SK-N-SH (cell line): ENCODE results near the gene OPCML. TPM values are rescaled to one million over a fixed set of nuclear protein-coding genes. Genes with fewer than 3 reads are reported as not detected.

ENCODE experiments used
- CTCF ChIA-PET: fragments of 300-600, 350-600 bp; formaldehyde crosslinking; extraction: SDS; loops from one replicate; lab custom pipeline; 2021; lab: Yijun Ruan, JAX
- POLR2A ChIA-PET: fragments of 350-600 bp; sonication (Branson Sonifier 250); formaldehyde crosslinking; extraction: SDS; loops from one replicate; lab custom pipeline; 2020; ENCODE audit warnings: antibody characterized with exemption, inconsistent platforms; lab: Yijun Ruan, JAX
- DNase-seq: peaks from one replicate; pipeline ENCODE4 v3.0.0; 2012
- H2AFZ ChIP-seq: fragments of 200-600 bp; sonication (generic); 2 replicates; pipeline ENCODE4 v1.8.1; 2016; ENCODE audit warnings: antibody characterized with exemption, mild to moderate bottlenecking, low read depth
- H3F3A ChIP-seq: fragments of 200-600 bp; sonication (generic); replicated peaks from 2 replicates; pipeline ENCODE3; 2016; ENCODE audit warnings: antibody characterized with exemption, mild to moderate bottlenecking; ENCODE audit not compliant: insufficient read depth
- H3K27ac ChIP-seq, 2 experiments: fragments of 200-500 bp in 1 of 2; fragments of 200-600 bp in 1 of 2; sonication (Bioruptor generic) in 1 of 2; sonication (generic), shearing (Covaris generic) in 1 of 2; 2 replicates each; pipeline versions ENCODE4 v1.5.1 to v1.6.1; 2014 to 2016; ENCODE audit warnings: low read depth in 2 of 2, inconsistent platforms in 1 of 2, low read length in 1 of 2, mild to moderate bottlenecking in 1 of 2, mixed read lengths in 1 of 2
- H3K27me3 ChIP-seq: fragments of 200-600 bp; sonication (generic), shearing (Covaris generic); 2 replicates; pipeline ENCODE4 v1.6.1; 2016; ENCODE audit warnings: mixed run types; ENCODE audit not compliant: insufficient read depth
- H3K36me3 ChIP-seq, 2 experiments: fragments of 200-500 bp in 1 of 2; fragments of 200-600 bp in 1 of 2; sonication (Bioruptor generic) in 1 of 2; sonication (generic) in 1 of 2; replicated peaks in 1 of 2; 2 replicates each; pipeline versions ENCODE3 to v1.5.1; 2014 to 2016; ENCODE audit warnings: low read length in 1 of 2, mild to moderate bottlenecking in 1 of 2; ENCODE audit not compliant: insufficient read depth in 2 of 2, control insufficient read depth in 1 of 2
- H3K4me1 ChIP-seq, 2 experiments: fragments of 200-500 bp in 1 of 2; fragments of 200-600 bp in 1 of 2; sonication (Bioruptor generic) in 1 of 2; sonication (generic), shearing (Covaris generic) in 1 of 2; 2 replicates each; pipeline versions ENCODE4 v1.5.1 to v1.6.1; 2014 to 2016; ENCODE audit warnings: low read depth in 1 of 2, low read length in 1 of 2, mixed run types in 1 of 2; ENCODE audit not compliant: insufficient read depth in 2 of 2, control insufficient read depth in 1 of 2
- H3K4me2 ChIP-seq: fragments of 200-600 bp; sonication (generic), shearing (Covaris generic); 2 replicates; pipeline ENCODE4 v1.6.1; 2017; ENCODE audit warnings: mixed run types
- H3K4me3 ChIP-seq, 2 experiments: fragments of 200-500 bp in 1 of 2; fragments of 200-600 bp in 1 of 2; sonication (Bioruptor generic) in 1 of 2; sonication (generic), shearing (Covaris generic) in 1 of 2; 2 replicates each; pipeline versions ENCODE4 v1.5.1 to v1.8.1; 2014 to 2016; ENCODE audit warnings: low read depth in 2 of 2, inconsistent platforms in 1 of 2, low read length in 1 of 2, mild to moderate bottlenecking in 1 of 2, mixed read lengths in 1 of 2, moderate library complexity in 1 of 2
- H3K79me2 ChIP-seq: fragments of 200-600 bp; sonication (generic); 2 replicates; pipeline ENCODE4 v1.8.1; 2017; ENCODE audit warnings: mild to moderate bottlenecking; ENCODE audit not compliant: insufficient read depth
- H3K9ac ChIP-seq: fragments of 200-600 bp; sonication (generic); 2 replicates; pipeline ENCODE4 v1.6.1; 2017; ENCODE audit warnings: mixed run types
- H3K9me2 ChIP-seq: fragments of 200-600 bp; sonication (generic); 2 replicates; pipeline ENCODE4 v1.6.1; 2017; ENCODE audit warnings: mixed run types
- H3K9me3 ChIP-seq: fragments of 200-600 bp; sonication (generic); 2 replicates; pipeline ENCODE4 v1.6.1; 2017; ENCODE audit warnings: mixed run types, mild to moderate bottlenecking, moderate library complexity
- H4K20me1 ChIP-seq: fragments of 200-600 bp; sonication (generic); 2 replicates; pipeline ENCODE4 v1.6.1; 2017; ENCODE audit warnings: mild to moderate bottlenecking, mixed run types; ENCODE audit not compliant: insufficient read depth
- CHD2 ChIP-seq: fragments of 150-350 bp; IDR thresholded peaks from 2 replicates; pipeline ENCODE4 v1.6.1; 2018; ENCODE audit warnings: low read length; ENCODE audit not compliant: partially characterized antibody
- EP300 ChIP-seq, 2 experiments: IDR thresholded peaks; 2 replicates each; pipeline versions ENCODE4 v1.4.0 to v1.6.1; 2012; ENCODE audit warnings: borderline replicate concordance in 1 of 2, low read depth in 1 of 2, low read length in 1 of 2
- FOSL2 ChIP-seq: IDR thresholded peaks from 2 replicates; pipeline ENCODE4 v1.4.0; 2012; ENCODE audit warnings: low read depth, mild to moderate bottlenecking, moderate library complexity, borderline replicate concordance
- GABPA ChIP-seq: IDR thresholded peaks from 2 replicates; pipeline ENCODE4 v1.4.0; 2012; ENCODE audit warnings: low read depth, mild to moderate bottlenecking
- GATA2 ChIP-seq: sonication (generic); formaldehyde crosslinking; IDR thresholded peaks from 2 replicates; pipeline ENCODE4 v1.5.0; 2020; ENCODE audit warnings: mild to moderate bottlenecking, missing genetic modification reagents
- MXI1 ChIP-seq: IDR thresholded peaks from 2 replicates; pipeline ENCODE4 v1.6.1; 2012; ENCODE audit warnings: mild to moderate bottlenecking, low read depth, low read length, improper control_type of control experiment
- NRF1 ChIP-seq: IDR thresholded peaks from 2 replicates; pipeline ENCODE4 v1.6.1; 2012; ENCODE audit warnings: low read depth, mild to moderate bottlenecking, low read length
- POLR2AphosphoS5 ChIP-seq: IDR thresholded peaks from 2 replicates; pipeline ENCODE4 v1.6.1; 2012; ENCODE audit warnings: low read depth, low read length
- RAD21 ChIP-seq: IDR thresholded peaks from 2 replicates; pipeline ENCODE4 v1.6.1; 2012; ENCODE audit warnings: mild to moderate bottlenecking, low read length
- RFX5 ChIP-seq: IDR thresholded peaks from 2 replicates; pipeline ENCODE4 v1.6.1; 2012; ENCODE audit warnings: mild to moderate bottlenecking, improper control_type of control experiment, low read length
- RXRA ChIP-seq: IDR thresholded peaks from 2 replicates; pipeline ENCODE4 v1.4.0; 2012; ENCODE audit warnings: low read depth, mild to moderate bottlenecking, borderline replicate concordance
- SMC3 ChIP-seq: IDR thresholded peaks from 2 replicates; pipeline ENCODE4 v1.6.1; 2012; ENCODE audit warnings: low read depth, low read length, improper control_type of control experiment
- TEAD4 ChIP-seq: IDR thresholded peaks from 2 replicates; pipeline ENCODE4 v1.4.0; 2012; ENCODE audit warnings: mild to moderate bottlenecking, borderline replicate concordance; ENCODE audit not compliant: insufficient read depth
- YY1 ChIP-seq: IDR thresholded peaks from 2 replicates; pipeline ENCODE4 v1.4.0; 2012; ENCODE audit warnings: low read depth, mild to moderate bottlenecking
- WGBS: methylation state at CpG from one replicate; pipeline ENCODE4 v1.1.6; 2017; ENCODE audit warnings: low lambda C conversion rate; 5-methylcytosine and 5-hydroxymethylcytosine counted together
- polyA plus RNA-seq, 3 experiments: library from polyadenylated mRNA; depleted of rRNA; stranded (reverse); fragments of >200 nt; gene quantifications; 2 replicates each; pipeline ENCODE4 v1.2.3, GENCODE V29; 2012
- TF ChIP-seq, protein P1 (sequence below): IDR thresholded peaks from 2 replicates; pipeline ENCODE4 v1.6.1; 2012; ENCODE audit warnings: mild to moderate bottlenecking, low read depth, low read length, moderate library complexity
- TF ChIP-seq, protein P2 (sequence below): fragments of 200-600 bp; sonication (generic); IDR thresholded peaks from 2 replicates; pipeline ENCODE4 v1.6.1; 2017; ENCODE audit warnings: antibody characterized with exemption, mild to moderate bottlenecking, moderate library complexity
- TF ChIP-seq, protein P3 (sequence below): fragments of 150-350 bp; IDR thresholded peaks from 2 replicates; pipeline ENCODE4 v1.6.1; 2017; ENCODE audit warnings: antibody characterized with exemption, low read length, low read depth, borderline replicate concordance
- TF ChIP-seq, protein P4 (sequence below): fragments of 150-350 bp; IDR thresholded peaks from 2 replicates; pipeline ENCODE4 v1.6.1; 2016; ENCODE audit warnings: mild to moderate bottlenecking, low read depth, low read length
- TF ChIP-seq, protein P5 (sequence below): IDR thresholded peaks from 2 replicates; pipeline ENCODE4; 2012

The OPCML gene
- polyA plus RNA-seq, 1 of the 3 experiments (the other 2 are of a cell fraction): not detected

DNA sequence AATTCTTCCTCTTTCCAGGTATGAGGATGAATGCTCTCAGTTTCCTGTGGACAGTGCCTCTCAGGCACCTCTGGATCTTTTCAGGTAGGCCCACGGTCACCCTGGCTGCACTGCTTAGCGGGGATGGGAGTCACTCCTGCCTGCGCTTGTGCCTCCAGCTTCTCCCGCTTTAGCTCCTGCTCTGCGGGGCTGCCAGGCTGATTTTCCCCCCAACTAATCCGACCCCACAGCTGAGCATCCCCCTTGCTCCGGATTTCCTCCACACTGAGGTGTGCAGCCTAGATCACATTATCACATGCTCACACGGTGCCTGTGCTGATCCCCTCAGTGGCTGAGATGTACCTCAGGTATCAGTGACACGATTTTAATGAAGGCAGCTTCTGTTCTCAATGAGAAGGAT lies 879.1 kb downstream of the OPCML start (continued):
- TF ChIP-seq, protein P1, sequence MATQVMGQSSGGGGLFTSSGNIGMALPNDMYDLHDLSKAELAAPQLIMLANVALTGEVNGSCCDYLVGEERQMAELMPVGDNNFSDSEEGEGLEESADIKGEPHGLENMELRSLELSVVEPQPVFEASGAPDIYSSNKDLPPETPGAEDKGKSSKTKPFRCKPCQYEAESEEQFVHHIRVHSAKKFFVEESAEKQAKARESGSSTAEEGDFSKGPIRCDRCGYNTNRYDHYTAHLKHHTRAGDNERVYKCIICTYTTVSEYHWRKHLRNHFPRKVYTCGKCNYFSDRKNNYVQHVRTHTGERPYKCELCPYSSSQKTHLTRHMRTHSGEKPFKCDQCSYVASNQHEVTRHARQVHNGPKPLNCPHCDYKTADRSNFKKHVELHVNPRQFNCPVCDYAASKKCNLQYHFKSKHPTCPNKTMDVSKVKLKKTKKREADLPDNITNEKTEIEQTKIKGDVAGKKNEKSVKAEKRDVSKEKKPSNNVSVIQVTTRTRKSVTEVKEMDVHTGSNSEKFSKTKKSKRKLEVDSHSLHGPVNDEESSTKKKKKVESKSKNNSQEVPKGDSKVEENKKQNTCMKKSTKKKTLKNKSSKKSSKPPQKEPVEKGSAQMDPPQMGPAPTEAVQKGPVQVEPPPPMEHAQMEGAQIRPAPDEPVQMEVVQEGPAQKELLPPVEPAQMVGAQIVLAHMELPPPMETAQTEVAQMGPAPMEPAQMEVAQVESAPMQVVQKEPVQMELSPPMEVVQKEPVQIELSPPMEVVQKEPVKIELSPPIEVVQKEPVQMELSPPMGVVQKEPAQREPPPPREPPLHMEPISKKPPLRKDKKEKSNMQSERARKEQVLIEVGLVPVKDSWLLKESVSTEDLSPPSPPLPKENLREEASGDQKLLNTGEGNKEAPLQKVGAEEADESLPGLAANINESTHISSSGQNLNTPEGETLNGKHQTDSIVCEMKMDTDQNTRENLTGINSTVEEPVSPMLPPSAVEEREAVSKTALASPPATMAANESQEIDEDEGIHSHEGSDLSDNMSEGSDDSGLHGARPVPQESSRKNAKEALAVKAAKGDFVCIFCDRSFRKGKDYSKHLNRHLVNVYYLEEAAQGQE: no peak
- TF ChIP-seq, protein P2, sequence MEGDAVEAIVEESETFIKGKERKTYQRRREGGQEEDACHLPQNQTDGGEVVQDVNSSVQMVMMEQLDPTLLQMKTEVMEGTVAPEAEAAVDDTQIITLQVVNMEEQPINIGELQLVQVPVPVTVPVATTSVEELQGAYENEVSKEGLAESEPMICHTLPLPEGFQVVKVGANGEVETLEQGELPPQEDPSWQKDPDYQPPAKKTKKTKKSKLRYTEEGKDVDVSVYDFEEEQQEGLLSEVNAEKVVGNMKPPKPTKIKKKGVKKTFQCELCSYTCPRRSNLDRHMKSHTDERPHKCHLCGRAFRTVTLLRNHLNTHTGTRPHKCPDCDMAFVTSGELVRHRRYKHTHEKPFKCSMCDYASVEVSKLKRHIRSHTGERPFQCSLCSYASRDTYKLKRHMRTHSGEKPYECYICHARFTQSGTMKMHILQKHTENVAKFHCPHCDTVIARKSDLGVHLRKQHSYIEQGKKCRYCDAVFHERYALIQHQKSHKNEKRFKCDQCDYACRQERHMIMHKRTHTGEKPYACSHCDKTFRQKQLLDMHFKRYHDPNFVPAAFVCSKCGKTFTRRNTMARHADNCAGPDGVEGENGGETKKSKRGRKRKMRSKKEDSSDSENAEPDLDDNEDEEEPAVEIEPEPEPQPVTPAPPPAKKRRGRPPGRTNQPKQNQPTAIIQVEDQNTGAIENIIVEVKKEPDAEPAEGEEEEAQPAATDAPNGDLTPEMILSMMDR: no peak
- TF ChIP-seq, protein P3, sequence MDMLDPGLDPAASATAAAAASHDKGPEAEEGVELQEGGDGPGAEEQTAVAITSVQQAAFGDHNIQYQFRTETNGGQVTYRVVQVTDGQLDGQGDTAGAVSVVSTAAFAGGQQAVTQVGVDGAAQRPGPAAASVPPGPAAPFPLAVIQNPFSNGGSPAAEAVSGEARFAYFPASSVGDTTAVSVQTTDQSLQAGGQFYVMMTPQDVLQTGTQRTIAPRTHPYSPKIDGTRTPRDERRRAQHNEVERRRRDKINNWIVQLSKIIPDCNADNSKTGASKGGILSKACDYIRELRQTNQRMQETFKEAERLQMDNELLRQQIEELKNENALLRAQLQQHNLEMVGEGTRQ: no peak
- TF ChIP-seq, all 33 proteins: peak for 0

DNA sequence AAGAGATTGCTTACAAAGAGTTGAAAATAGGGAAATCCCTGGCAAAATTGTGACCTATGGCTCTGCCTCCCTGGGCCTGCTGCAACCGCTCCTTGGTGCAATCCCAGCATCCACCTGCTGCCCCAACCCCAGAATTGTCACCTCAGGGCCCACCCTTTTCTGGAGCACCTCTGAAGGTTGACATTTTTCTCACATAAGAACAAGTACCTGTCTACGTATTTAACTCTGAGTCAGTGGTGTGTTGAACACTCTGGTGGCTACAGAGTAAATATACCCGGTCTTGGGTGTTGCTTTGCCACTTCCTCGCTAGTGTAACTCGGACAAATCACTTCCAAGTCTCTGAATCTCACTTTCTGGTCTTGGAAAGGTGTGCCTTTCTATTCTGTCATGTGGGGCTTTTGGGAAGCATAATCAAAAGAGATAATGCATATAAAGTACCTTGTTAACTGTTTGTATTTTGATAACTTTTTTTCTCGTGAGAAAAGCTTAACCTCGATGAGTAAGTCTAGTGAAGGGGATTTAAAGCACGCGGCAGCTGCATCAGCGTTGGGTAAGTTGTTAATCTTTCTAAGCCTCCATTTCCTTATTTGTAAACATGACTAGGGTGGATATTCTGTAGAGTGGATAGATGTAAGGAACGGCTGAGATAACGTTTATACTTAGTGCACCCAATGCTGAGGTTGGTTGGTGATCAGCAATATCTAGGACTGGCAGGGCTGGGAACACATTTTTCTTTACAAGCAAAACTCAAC lies 881.2 kb downstream of the OPCML start:
- no peak overlapping the region for H2AFZ ChIP-seq
- ChIA-PET POLR2A (no interaction called here), CTCF (no interaction called here)
- 60% methylated on average over 12 of the region's 12 CpGs for WGBS
- no peaks in the 10 kb centered on the region for H3K36me3 ChIP-seq
- no peaks in the 10 kb centered on the region for H3K27me3 ChIP-seq
- no peaks in the 10 kb centered on the region for H3K79me2 ChIP-seq
- DNase-seq: no peak
- no peak overlapping the region for H3K27ac ChIP-seq
- H3K9ac ChIP-seq: no peak overlapping the region
- no peak overlapping the region for H3K4me3 ChIP-seq
- H3K4me2 ChIP-seq: no peak overlapping the region
- no peaks in the 10 kb centered on the region for H3K9me3 ChIP-seq
- H4K20me1 ChIP-seq: no peaks in the 10 kb centered on the region
- no peaks in the 10 kb centered on the region for H3K4me1 ChIP-seq
- no peaks in the 10 kb centered on the region for H3F3A ChIP-seq
- H3K9me2 ChIP-seq: no peaks in the 10 kb centered on the region
- TF ChIP-seq RAD21 (no peak), TEAD4 (no peak), SMC3 (no peak), POLR2AphosphoS5 (no peak), GATA2 (CRISPR knock-in tag) (no peak), MXI1 (no peak), GABPA (no peak), YY1 (no peak), NRF1 (no peak), EP300 (IDR thresholded peaks at IDR 0.05; ENCODE audit: borderline replicate concordance in 1 of 2, low read depth in 1 of 2, low read length in 1 of 2) (no peak), FOSL2 (no peak), RXRA (no peak), CHD2 (no peak), RFX5 (no peak)
- TF ChIP-seq, protein P4, sequence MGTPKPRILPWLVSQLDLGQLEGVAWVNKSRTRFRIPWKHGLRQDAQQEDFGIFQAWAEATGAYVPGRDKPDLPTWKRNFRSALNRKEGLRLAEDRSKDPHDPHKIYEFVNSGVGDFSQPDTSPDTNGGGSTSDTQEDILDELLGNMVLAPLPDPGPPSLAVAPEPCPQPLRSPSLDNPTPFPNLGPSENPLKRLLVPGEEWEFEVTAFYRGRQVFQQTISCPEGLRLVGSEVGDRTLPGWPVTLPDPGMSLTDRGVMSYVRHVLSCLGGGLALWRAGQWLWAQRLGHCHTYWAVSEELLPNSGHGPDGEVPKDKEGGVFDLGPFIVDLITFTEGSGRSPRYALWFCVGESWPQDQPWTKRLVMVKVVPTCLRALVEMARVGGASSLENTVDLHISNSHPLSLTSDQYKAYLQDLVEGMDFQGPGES: no peak
- TF ChIP-seq, protein P5, sequence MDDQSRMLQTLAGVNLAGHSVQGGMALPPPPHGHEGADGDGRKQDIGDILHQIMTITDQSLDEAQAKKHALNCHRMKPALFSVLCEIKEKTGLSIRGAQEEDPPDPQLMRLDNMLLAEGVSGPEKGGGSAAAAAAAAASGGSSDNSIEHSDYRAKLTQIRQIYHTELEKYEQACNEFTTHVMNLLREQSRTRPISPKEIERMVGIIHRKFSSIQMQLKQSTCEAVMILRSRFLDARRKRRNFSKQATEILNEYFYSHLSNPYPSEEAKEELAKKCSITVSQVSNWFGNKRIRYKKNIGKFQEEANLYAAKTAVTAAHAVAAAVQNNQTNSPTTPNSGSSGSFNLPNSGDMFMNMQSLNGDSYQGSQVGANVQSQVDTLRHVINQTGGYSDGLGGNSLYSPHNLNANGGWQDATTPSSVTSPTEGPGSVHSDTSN: no peak
- TF ChIP-seq, protein P2: no peak
